Neural cell (in vitro differentiated cells): ENCODE results near the gene UGCG. TPM values are rescaled to one million over a fixed set of nuclear protein-coding genes. Genes with fewer than 3 reads are reported as not detected.

Experiments used
- H2AFZ ChIP-seq: fragments of 200-600, 300-800 bp; sonication (generic), shearing (Covaris generic); 2 replicates; pipeline ENCODE4 v1.6.0; 2014; ENCODE audit warnings: low read depth, mild to moderate bottlenecking, antibody characterized with exemption, low read length, moderate library complexity
- H3F3A ChIP-seq: fragments of 200-600 bp; shearing (Covaris generic); 2 replicates; pipeline ENCODE4 v1.6.1; 2016; ENCODE audit warnings: mild to moderate bottlenecking, moderate library complexity, mixed read lengths, antibody characterized with exemption, low read length; ENCODE audit not compliant: insufficient read depth, poor library complexity, severe bottlenecking
- H3K27ac ChIP-seq: fragments of 200-600, 300-800 bp; sonication (generic), shearing (Covaris generic); 2 replicates; pipeline ENCODE4 v1.5.1; 2014; ENCODE audit warnings: mild to moderate bottlenecking, low read length, moderate library complexity
- H3K27me3 ChIP-seq: fragments of 300-800, 200-600 bp; sonication (generic), shearing (Covaris generic); 2 replicates; pipeline ENCODE4 v1.6.0; 2014; ENCODE audit warnings: mild to moderate bottlenecking, low read depth, low read length, moderate library complexity; ENCODE audit not compliant: insufficient read depth
- H3K36me3 ChIP-seq: fragments of 300-800, 200-600 bp; sonication (generic), shearing (Covaris generic); 2 replicates; pipeline ENCODE4 v1.5.1; 2014; ENCODE audit warnings: mild to moderate bottlenecking, antibody characterized with exemption, low read length, moderate library complexity; ENCODE audit not compliant: insufficient read depth
- H3K4me2 ChIP-seq: fragments of 300-800, 200-600 bp; sonication (generic), shearing (Covaris generic); 2 replicates; pipeline ENCODE4 v1.6.0; 2014; ENCODE audit warnings: mild to moderate bottlenecking, low read length
- H3K4me3 ChIP-seq: fragments of 300-800, 200-600 bp; sonication (generic), shearing (Covaris generic); 2 replicates; pipeline ENCODE4 v1.5.1; 2014; ENCODE audit warnings: mild to moderate bottlenecking, low read length, moderate library complexity
- H3K79me2 ChIP-seq: fragments of 200-600 bp; shearing (Covaris generic); replicated peaks from 2 replicates; pipeline ENCODE4 v1.6.0; 2014; ENCODE audit warnings: mild to moderate bottlenecking, low read length, moderate library complexity; ENCODE audit not compliant: insufficient read depth
- H3K9ac ChIP-seq: fragments of 300-800, 200-600 bp; sonication (generic), shearing (Covaris generic); 2 replicates; pipeline ENCODE4 v1.6.1; 2016; ENCODE audit warnings: mild to moderate bottlenecking, low read length, mixed read lengths
- H3K9me2 ChIP-seq: fragments of 200-600 bp; shearing (Covaris generic); 2 replicates; pipeline ENCODE4 v1.6.1; 2016; ENCODE audit warnings: mild to moderate bottlenecking, low read length, mixed read lengths; ENCODE audit not compliant: insufficient read depth
- H3K9me3 ChIP-seq: fragments of 200-600, 300-800 bp; sonication (generic), shearing (Covaris generic); 2 replicates; pipeline ENCODE4 v1.6.1; 2016; ENCODE audit warnings: mild to moderate bottlenecking, mixed run types, low read length, moderate library complexity, mixed read lengths
- H4K20me1 ChIP-seq: fragments of 200-600 bp; shearing (Covaris generic); 2 replicates; pipeline ENCODE4 v1.6.1; 2016; ENCODE audit warnings: mild to moderate bottlenecking, mixed run types; ENCODE audit not compliant: insufficient read depth
- EP300 ChIP-seq: fragments of 450-650 bp; conservative IDR thresholded peaks from 2 replicates; pipeline ENCODE4 v1.6.1; 2014; ENCODE audit warnings: antibody characterized with exemption, mild to moderate bottlenecking, moderate library complexity; ENCODE audit not compliant: poor library complexity, severe bottlenecking
- EZH2 ChIP-seq: fragments of 200-600, 300-800 bp; shearing (Covaris generic), sonication (generic); IDR thresholded peaks from 2 replicates; pipeline ENCODE4 v1.6.1; 2014; ENCODE audit warnings: antibody characterized with exemption, low read length, borderline replicate concordance, mild to moderate bottlenecking; ENCODE audit not compliant: insufficient read depth, poor library complexity, severe bottlenecking
- MXI1 ChIP-seq: fragments of 450-650 bp; conservative IDR thresholded peaks from 2 replicates; pipeline ENCODE4 v1.6.1; 2014; ENCODE audit warnings: antibody characterized with exemption, mild to moderate bottlenecking; ENCODE audit not compliant: poor library complexity, severe bottlenecking
- POLR2AphosphoS5 ChIP-seq: IDR thresholded peaks from 2 replicates; pipeline ENCODE4 v1.6.1; 2012
- RAD21 ChIP-seq: fragments of 450-650 bp; conservative IDR thresholded peaks from 2 replicates; pipeline ENCODE4 v1.6.1; 2014; ENCODE audit warnings: antibody characterized with exemption, mild to moderate bottlenecking, moderate library complexity
- SMC3 ChIP-seq: fragments of 450-650 bp; conservative IDR thresholded peaks from 2 replicates; pipeline ENCODE4 v1.6.1; 2014; ENCODE audit warnings: antibody characterized with exemption, mild to moderate bottlenecking, moderate library complexity; ENCODE audit not compliant: poor library complexity
- TAF1 ChIP-seq: IDR thresholded peaks from 2 replicates; pipeline ENCODE4 v1.6.1; 2012; ENCODE audit warnings: low read depth
- polyA plus RNA-seq: library from polyadenylated mRNA; depleted of rRNA; stranded (reverse); fragments of >200 nt; gene quantifications from 2 replicates; pipeline ENCODE4 v1.2.3, GENCODE V29; 2014
- TF ChIP-seq, protein P1 (sequence below): IDR thresholded peaks from 2 replicates; pipeline ENCODE4 v1.6.1; 2012; ENCODE audit warnings: borderline replicate concordance
- TF ChIP-seq, protein P2 (sequence below): fragments of 450-650 bp; IDR thresholded peaks from 2 replicates; pipeline ENCODE4 v1.5.1; 2014; ENCODE audit warnings: antibody characterized with exemption, mild to moderate bottlenecking, moderate library complexity; ENCODE audit not compliant: poor library complexity, severe bottlenecking

UGCG gene
- polyA plus RNA-seq, 1 donor from 2014 or later, result 93.6 TPM

- H3K27ac ChIP-seq, result no peak overlapping the region
- no peaks in the 10 kb centered on the region for H3K79me2 ChIP-seq
- TF ChIP-seq RAD21 (no peak), TAF1 (no peak), SMC3 (no peak), POLR2AphosphoS5 (no peak), MXI1 (no peak), EZH2 (no peak), EP300 (no peak)
- TF ChIP-seq, protein P1, sequence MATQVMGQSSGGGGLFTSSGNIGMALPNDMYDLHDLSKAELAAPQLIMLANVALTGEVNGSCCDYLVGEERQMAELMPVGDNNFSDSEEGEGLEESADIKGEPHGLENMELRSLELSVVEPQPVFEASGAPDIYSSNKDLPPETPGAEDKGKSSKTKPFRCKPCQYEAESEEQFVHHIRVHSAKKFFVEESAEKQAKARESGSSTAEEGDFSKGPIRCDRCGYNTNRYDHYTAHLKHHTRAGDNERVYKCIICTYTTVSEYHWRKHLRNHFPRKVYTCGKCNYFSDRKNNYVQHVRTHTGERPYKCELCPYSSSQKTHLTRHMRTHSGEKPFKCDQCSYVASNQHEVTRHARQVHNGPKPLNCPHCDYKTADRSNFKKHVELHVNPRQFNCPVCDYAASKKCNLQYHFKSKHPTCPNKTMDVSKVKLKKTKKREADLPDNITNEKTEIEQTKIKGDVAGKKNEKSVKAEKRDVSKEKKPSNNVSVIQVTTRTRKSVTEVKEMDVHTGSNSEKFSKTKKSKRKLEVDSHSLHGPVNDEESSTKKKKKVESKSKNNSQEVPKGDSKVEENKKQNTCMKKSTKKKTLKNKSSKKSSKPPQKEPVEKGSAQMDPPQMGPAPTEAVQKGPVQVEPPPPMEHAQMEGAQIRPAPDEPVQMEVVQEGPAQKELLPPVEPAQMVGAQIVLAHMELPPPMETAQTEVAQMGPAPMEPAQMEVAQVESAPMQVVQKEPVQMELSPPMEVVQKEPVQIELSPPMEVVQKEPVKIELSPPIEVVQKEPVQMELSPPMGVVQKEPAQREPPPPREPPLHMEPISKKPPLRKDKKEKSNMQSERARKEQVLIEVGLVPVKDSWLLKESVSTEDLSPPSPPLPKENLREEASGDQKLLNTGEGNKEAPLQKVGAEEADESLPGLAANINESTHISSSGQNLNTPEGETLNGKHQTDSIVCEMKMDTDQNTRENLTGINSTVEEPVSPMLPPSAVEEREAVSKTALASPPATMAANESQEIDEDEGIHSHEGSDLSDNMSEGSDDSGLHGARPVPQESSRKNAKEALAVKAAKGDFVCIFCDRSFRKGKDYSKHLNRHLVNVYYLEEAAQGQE, result no peak
- TF ChIP-seq, protein P2, sequence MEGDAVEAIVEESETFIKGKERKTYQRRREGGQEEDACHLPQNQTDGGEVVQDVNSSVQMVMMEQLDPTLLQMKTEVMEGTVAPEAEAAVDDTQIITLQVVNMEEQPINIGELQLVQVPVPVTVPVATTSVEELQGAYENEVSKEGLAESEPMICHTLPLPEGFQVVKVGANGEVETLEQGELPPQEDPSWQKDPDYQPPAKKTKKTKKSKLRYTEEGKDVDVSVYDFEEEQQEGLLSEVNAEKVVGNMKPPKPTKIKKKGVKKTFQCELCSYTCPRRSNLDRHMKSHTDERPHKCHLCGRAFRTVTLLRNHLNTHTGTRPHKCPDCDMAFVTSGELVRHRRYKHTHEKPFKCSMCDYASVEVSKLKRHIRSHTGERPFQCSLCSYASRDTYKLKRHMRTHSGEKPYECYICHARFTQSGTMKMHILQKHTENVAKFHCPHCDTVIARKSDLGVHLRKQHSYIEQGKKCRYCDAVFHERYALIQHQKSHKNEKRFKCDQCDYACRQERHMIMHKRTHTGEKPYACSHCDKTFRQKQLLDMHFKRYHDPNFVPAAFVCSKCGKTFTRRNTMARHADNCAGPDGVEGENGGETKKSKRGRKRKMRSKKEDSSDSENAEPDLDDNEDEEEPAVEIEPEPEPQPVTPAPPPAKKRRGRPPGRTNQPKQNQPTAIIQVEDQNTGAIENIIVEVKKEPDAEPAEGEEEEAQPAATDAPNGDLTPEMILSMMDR, result no peak
- H3K4me2 ChIP-seq, result no peak overlapping the region
- no peaks in the 10 kb centered on the region for H3K27me3 ChIP-seq
- H2AFZ ChIP-seq, result no peak overlapping the region
- no peaks in the 10 kb centered on the region for H3K9me3 ChIP-seq
- no peaks in the 10 kb centered on the region for H3K36me3 ChIP-seq
- no peaks in the 10 kb centered on the region for H3K9me2 ChIP-seq
- H3K9ac ChIP-seq, result no peak overlapping the region
- H4K20me1 ChIP-seq, result no peaks in the 10 kb centered on the region
- no peak overlapping the region for H3K4me3 ChIP-seq
- no peaks in the 10 kb centered on the region for H3F3A ChIP-seq
These were observed 25.9 kb downstream of the UGCG start for GRCh38 chr9:111922324-111923013.

DNA sequence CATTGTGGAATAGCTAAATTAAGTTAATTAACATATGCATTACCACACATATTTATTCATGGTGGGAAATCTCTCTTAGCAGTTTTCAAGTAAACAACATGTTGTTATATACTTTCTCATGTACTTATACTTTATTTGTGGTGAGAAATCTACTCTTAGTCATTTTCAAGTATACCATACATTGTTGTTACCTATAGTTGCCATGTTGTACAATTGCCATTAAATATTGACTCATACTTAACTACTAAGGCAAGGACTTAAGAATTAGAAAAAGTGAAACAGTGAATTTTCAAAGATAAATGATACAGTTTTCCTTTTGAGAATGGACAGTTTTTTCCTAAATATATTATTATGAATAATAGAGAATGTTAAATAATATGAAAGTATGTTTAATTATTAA lies 27.7 kb downstream of the UGCG start:
- no peaks in the 10 kb centered on the region for H4K20me1 ChIP-seq
- H3K79me2 ChIP-seq, result no peaks in the 10 kb centered on the region

More for the DNA sequence above, 27.7 kb downstream of the UGCG start:
- no peak overlapping the region for H3K4me3 ChIP-seq
- no peak overlapping the region for H2AFZ ChIP-seq
- H3K27ac ChIP-seq, result no peak overlapping the region
- H3K36me3 ChIP-seq, result no peaks in the 10 kb centered on the region
- no peak for TF ChIP-seq RAD21
- TF ChIP-seq, protein P2, result no peak
- no peak for TF ChIP-seq TAF1
- H3K9me2 ChIP-seq, result no peaks in the 10 kb centered on the region
- H3K9me3 ChIP-seq, result no peaks in the 10 kb centered on the region
- no peaks in the 10 kb centered on the region for H3K27me3 ChIP-seq
- no peak overlapping the region for H3K4me2 ChIP-seq
- no peaks in the 10 kb centered on the region for H3F3A ChIP-seq
- H3K9ac ChIP-seq, result no peak overlapping the region
